ENCODE measurements around the gene ANKRD11.
"Not testable (repeated sequence)": the region's sequence is repeated elsewhere in the genome, so short reads cannot be mapped to it uniquely, and the experiment has no call there.

The ANKRD11 gene

DNA sequence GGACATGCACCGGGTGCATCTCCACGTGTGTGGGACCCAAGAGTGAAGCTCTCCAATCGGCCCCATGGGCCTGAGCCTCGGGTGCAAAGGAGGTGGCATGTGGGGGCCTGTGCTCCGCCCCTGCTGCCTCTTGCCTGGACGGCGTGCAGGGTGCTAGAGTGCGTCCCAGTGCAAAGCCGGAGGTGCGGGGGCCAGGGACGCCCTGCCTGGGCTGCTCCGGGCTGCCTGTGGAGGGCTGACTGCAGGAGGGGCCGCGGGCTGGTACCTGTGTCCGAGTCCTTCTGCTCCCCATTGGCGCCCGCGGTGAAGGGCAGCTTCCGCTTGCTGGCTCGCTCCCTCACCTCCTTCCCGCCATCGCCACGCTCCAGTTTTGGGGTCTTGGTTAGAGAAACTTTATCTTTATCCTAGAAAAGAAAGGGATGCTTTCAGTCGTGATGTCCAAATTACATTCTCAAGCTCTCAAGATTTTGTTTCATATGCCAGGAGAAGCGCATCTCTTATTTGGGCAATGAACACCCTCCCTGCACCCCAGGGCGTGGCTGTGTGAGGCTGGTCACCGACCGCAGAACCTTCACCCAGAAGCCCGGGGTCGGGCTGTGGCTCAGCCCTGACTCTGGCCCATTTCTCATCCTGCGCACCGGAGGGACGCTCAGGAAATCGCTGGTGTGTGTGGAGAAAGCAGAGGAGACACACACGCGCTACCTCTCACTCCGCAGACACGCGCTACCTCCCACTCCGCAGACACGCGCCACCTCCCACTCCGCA is 185.2 kb downstream of the ANKRD11 start:
- DNase-seq, result no peak

- no peak for DNase-seq
Measured at GRCh38 chr16:89304181-89304851, 186.0 kb downstream of the ANKRD11 start.

DNA sequence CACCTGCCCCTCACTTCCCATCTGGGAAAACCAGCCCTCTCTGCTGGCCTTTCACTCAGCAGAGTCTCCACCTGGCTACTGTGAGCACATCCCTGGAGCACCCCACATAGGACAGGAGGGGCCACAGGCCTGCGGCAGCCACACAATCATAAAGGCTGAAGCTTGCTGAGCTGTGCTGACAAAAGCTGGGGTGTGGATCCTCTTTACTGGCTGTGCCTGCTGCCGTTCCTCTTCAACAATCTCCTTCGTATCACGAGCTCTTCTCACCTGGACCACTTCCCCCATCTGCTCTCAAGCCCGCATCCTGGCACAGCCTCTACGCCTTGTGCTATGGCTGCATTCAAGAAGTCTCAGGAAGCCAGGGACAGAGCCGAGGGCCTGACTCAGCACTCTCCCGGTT is 186.7 kb downstream of the ANKRD11 start:
- peak in 1 of 56 donors; percentile 36 for DNase-seq

DNA sequence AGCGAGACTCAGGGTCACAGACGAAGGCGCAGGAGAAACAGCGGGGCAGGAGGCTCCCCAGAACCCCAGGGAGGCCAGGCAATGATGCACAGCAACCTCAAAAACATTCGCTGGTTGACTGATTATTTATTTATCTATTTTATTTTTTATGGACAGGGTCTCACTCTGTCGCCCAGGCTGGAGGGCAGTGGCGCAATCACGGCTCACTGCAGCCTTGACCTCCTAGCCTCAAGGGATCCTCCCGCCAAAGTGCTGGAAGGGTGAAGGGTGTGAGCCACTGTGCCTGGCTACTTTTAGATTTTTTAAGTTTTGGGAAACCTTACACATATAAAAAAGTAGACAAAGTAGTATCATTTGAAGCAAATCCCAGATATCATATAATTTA is 189.4 kb downstream of the ANKRD11 start:
- no peak for DNase-seq

DNA sequence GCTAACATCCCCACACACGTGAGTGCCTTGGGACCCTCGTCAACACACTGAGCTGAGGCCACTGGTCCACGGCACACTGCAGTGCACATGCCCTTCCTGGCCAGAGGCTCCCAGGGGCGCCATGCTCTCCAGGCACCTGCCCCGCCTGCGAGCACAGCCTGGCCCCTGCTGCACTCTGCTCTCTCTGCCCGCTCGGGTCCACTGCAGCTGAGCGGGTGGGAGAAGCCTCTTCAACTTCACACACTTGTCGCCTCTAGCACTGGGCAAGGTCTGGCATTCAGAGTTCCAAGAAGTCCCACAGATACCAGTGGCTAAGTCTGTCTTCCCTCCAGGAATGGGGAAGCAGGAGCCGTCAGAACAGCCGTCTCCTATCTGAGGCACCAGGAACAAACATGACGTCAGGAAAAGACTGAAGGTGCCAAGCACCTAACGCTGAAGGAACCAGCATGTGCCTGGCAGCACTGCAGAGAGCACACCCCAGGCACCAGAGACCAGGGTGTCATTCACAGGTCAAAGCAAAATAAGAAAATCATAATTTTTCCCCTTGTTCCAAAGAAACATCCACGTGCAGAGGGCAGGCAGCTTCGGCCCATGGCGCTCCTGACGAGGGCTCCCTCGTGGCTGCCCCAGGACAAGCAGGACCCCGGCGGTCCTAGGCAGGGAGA is 189.9 kb downstream of the ANKRD11 start:
- DNase-seq, result no peak

- DNase-seq, result not testable (repeated sequence)
Measured at GRCh38 chr16:89299357-89300111, 190.8 kb downstream of the ANKRD11 start.

DNA sequence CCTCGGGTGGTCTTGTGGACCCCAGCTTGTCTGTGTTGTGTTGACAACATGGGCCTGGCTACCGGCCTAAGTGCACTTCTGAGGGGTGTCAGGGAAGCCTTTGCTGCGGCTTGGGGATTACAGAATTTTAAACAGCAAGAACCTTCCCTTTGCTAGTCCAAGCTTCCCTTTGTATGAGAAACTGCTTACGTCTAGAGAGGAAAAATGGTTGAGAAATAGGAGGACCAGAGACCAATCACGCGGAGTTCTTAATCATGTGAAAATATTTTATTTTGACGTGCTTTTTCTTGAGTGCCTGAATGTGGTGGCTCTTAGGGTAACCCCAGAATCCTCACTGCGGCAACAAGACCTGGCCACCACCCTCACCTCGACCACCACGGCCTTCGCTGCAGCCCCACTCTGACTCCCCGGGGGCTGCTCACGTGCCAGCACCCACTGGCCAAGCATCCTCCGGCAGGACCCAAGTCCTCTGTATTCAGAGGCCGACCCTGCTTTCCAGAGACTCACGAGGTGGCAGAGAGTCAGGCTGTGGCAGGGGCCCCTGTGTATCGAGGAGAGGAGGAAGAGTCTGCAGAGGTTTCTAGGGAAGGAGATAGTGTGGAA is 191.6 kb downstream of the ANKRD11 start:
- no peak for DNase-seq

- DNase-seq, result no peak
Measured at GRCh38 chr16:89297910-89298545, 192.3 kb downstream of the ANKRD11 start.

GRCh38 chr16:89297156-89297874 is 193.0 kb downstream of the ANKRD11 start:
- no peak for DNase-seq

- DNase-seq, result no peak
Measured at GRCh38 chr16:89295915-89296314, 194.4 kb downstream of the ANKRD11 start.

DNA sequence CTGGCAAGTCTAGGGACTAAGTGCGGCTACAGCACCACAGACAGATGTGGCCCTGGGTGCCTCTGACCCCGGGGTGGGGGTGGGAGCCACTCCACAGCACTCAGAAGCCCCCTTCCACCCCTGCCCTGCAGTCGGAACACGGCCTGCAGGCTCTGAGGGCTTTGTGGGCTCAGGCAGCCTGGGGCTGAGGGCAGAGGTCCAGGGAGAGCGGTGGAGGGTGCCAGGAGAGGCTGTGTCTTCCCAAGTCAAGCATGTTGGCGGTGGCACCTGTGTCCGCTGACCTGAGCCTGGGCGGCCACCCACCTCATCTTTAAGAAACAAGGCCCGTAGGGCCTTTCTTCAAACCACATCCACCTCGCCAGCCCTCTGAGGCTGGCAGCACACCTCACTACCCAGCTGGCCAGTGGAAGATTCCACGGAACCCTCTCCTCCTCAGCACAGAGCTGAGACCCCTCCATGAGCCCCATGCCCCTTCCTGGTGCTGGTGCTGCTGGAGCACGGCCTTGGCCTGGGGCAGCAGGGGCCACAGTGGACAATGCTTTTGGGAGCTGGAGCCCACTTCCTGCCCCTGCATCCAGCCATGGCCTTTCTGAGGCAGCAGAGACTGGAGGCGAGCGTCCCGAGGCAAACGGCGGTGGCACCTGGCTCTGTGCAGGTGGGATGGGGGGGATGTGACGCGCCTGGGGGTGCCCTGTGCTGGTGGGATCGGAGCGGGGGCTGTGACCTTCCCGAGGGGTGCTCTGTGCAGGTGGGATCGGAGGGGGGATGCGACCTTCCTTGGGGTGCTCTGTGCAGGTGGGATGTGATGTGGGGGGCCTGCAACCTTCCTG is 195.1 kb downstream of the ANKRD11 start:
- DNase-seq, result no peak

- DNase-seq, result no peak
Measured at GRCh38 chr16:89294486-89294885, 195.9 kb downstream of the ANKRD11 start.

- no peak for DNase-seq
Measured at GRCh38 chr16:89293276-89294143, 196.9 kb downstream of the ANKRD11 start.

DNA sequence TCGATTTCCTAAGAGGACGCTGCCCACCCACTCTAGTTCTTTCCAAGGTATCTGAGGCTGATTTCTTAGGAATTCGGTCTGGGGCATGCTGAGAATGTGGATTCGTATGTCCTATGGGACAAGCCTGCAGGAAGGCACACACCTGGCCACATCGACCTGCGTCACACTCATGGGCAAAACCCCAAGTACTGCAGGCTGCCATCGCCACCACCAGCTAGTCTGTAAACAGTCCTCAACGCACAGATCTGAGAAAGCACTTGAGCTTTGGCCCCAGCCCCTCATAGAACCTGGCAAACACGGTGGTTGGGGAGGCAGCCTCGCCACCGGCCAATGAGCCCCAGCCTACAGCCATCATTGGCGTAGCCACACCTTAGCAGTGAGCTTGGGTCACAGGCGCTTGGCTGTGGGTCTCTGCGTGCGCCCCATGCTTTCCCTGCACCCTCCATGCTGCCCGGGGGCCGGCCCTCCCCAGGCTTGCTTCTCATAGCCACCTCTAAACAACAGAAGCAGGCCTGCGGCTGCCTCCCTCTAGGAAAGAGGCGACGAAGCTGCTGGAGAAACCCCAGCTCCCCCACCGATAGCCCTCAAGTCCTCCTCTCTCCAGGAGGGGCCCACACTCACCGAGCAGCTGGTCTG is 197.8 kb downstream of the ANKRD11 start:
- DNase-seq, result no peak

GRCh38 chr16:89291776-89292175 is 198.6 kb downstream of the ANKRD11 start:
- no peak for DNase-seq

- DNase-seq, result no peak
Measured at GRCh38 chr16:89291363-89291762, 199.0 kb downstream of the ANKRD11 start.

- DNase-seq, result no peak
Measured at GRCh38 chr16:89290887-89291286, 199.5 kb downstream of the ANKRD11 start.

- DNase-seq, result no peak
Measured at GRCh38 chr16:89290472-89290871, 199.9 kb downstream of the ANKRD11 start.

Data from amygdala (tissue), 56 donors.